ENCODE measurements around the gene S100A9. TPM values are rescaled to one million over a fixed set of nuclear protein-coding genes. Genes with fewer than 3 reads are reported as not detected.

Gene S100A9
- total and polyA plus RNA-seq, 2 of the 8 experiments (the other 6 are each of a cell fraction or from before 2014, with no cell fraction given) = not detected

GRCh38 chr1:153375511-153375910 is 17.9 kb downstream of the S100A9 start, which contains the start of gene S100A12 (continued):
- TF ChIP-seq EP300 (IDR thresholded peaks at IDR 0.05; ENCODE audit: borderline replicate concordance in 1 of 2, low read depth in 2 of 2, low read length in 2 of 2) = no peak
- TF ChIP-seq PHF8 (conservative IDR thresholded peaks at IDR 0.05; ENCODE audit: low read depth, low read length) = no peak
- no peak for TF ChIP-seq BACH1 (IDR thresholded peaks at IDR 0.05; ENCODE audit: low read length)
- TF ChIP-seq SIRT6 (IDR thresholded peaks at IDR 0.05; ENCODE audit: low read length) = no peak
- no peak for TF ChIP-seq KDM5A (IDR thresholded peaks at IDR 0.05; ENCODE audit: low read length)
- TF ChIP-seq CBX8 (IDR thresholded peaks at IDR 0.05; ENCODE audit: borderline replicate concordance, low read depth, low read length) = no peak
